ENCODE measurements around the gene GNPTAB.
"Not testable (repeated sequence)": the region's sequence is repeated elsewhere in the genome, so short reads cannot be mapped to it uniquely, and the experiment has no call there.

GNPTAB gene

GRCh38 chr12:101830367-101831325 is at the start of gene GNPTAB:
TSS of gene GNPTAB (minus strand) at chr12:101830959. CDS start at chr12:101830675, 284 bp downstream.
- ATAC-seq, result peak; percentile 87 to 91

- ATAC-seq, result no peak
Measured at GRCh38 chr12:101878243-101878821, 47.6 kb upstream of the GNPTAB start.

DNA sequence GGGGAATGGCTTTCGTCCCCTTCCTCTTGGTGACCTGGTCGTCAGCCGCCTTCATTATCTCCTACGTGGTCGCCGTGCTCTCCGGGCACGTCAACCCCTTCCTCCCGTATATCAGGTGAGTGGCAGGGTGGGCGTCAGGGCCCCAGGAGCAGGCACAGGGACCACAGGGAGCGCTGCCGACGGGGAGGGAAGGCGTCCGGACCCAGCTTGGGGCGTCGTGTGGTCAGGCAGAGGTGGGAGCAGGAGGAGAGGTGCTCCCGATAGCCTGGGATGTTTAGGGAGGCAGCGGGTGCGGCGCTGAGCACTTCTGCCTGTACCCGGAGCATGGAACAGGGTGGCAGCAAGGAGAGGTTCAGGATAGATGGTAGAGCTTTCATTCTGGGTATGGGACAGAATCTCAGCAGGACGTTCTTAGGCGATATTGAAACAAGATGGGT is 47.1 kb upstream of the GNPTAB start:
- peak in 1 of 2 donors; percentile 1 for ATAC-seq

DNA sequence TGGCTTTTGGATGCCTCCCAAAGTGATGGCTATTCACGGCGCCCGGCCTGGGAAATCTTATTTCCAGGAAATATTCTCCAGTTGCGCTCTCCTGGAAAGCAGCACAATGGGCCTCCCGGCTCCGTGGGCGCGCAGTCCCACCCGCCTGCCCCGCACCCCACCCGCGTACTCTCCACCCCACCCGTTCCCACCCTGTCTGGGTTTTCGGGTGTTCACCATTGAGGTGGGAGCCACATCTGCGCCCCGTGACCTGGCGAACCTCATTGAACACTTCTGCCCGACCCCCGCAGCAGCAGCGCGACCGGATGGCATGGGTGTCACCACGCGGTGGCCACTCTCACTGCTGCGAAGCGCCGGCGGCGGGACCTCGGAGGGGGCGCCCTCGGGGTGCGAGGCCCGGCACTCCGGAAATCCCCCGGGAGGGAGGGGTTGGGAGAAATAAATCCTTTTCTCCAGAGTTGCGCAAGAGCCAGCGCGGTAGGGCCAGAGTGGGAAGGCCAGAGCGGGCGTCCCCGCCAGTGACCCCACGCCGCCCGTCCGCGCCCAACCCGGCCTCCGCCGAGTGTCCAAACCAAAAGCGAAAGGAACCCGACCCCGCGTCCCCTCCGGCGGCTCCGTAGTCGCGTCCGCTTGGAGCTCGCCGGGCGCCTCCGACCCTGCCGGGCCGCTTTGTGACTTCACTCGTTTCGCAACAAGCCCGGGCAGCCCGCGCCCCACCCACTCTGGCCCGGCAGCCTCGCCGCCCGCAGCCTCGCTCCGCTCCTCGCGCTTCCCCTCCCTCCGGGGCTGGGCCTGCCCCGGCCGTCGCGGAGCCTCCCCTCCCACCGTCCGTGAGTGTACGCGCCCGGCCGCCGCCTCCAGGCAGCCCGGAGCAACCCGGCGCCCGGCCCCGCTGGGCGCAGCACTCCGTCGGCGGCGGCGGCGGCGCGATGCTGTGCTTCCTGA is 46.4 kb upstream of the GNPTAB start, which contains the start of gene DRAM1:
Gene DRAM1, plus strand, starts transcription at position 720 of the 945 bp plus-strand sequence. Its CDS starts 210 bp downstream, at position 930.
- ATAC-seq, result peak; percentile 88 to 90

GRCh38 chr12:101876322-101876860 is 45.6 kb upstream of the GNPTAB start:
- no peak for ATAC-seq

GRCh38 chr12:101875162-101875561 is 44.4 kb upstream of the GNPTAB start:
- ATAC-seq, result no peak

DNA sequence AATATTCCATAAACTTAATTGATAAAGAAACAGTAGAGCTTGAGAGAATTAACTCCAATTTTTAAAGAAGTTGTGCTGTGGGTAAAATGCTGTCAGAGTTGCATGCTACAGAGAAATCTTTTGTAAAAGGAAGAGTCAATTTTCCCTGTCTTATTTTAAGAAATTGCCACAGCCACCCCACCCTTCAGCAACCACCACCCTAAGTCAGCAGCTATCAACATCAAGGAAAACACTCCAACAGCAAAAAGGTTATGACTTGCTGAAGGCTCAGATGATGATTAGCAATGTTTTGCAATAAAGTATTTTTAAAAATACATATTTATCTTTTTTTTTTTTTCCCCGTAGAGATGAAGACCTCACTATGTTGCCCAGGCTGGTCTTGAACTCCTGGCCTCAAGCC is 40.2 kb upstream of the GNPTAB start:
- no peak for ATAC-seq

DNA sequence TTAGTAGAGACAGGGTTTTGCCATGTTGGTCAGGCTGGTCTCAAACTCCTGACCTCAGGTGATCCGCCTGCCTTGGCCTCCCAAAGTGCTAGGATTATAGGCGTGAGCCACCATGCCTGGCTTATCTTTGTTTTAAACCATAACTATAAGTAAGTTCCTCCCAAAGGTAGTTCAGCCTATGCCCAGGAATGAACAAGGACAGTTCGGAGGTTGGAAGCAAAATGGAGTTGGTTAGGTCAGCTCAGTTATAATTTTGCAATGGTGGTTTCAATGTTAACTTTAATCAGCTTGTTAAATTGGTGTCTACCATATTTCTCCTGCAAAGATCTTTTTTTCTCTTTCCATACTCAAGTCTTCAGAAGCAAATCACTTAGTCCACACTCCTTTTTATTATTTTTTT is 36.9 kb upstream of the GNPTAB start:
- ATAC-seq, result not testable (repeated sequence)

DNA sequence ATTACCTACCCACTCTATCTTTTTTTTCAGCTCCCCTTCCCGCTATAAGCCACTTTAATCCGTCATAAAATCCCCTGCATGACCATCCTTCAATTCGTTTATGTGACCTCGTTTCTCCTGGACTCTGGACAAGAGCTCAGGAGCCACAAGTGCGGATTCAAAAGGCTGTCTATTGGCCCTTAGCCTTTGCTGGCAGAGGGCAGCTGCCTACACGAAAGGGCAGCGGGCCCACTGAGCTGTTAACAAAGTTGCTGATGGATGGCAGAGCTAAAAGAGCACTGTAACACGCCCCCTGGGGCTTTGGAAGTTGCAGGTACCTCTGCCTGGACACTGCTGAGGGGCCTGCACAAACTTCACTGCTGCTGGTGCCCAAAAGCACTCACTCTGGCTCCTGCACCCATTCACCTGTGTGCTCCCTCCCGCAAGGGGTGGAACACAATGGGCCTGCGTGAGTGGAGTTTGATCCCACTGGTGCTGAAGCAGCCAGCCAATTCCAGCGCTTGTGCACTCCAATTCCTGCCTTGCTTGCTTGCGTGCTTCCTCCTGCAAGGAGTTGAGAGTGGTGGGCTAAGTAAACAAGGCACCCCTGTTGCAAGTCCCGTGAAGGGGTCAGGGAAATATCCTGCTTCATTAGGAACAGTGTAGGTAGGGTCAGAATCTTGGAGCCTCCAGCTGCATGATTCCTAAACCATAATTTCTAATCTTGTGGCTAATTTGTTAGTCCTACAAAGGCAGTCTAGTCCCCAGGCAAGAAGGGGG is 36.0 kb upstream of the GNPTAB start:
- no peak for ATAC-seq

GRCh38 chr12:101863981-101864380 is 33.2 kb upstream of the GNPTAB start:
- no peak for ATAC-seq

- ATAC-seq, result no peak
Measured at GRCh38 chr12:101862245-101862644, 31.5 kb upstream of the GNPTAB start.

- ATAC-seq, result not testable (repeated sequence)
Measured at GRCh38 chr12:101861688-101862087, 30.9 kb upstream of the GNPTAB start.

- peak; percentile 47 to 57 for ATAC-seq
Measured at GRCh38 chr12:101859664-101860607, 29.2 kb upstream of the GNPTAB start.

DNA sequence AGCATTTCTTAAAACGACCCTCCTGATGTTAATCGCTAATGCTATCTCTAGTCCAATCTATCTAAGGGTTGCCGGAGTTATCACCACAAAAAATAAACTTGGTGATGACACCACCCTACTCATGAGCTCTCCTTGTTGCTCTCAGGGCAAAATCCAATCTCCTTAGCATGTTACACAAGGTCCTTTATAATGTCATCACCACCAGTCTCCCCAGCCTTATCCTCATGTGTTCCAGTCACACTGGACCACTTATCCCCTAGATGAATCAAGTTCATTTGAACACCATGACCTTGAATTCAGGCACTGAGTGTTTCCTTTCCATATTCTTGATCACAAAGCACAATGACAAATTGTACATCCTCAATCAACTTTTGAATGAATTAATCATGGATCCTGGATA is 27.6 kb upstream of the GNPTAB start:
- no peak for ATAC-seq

GRCh38 chr12:101857043-101857558 is 26.3 kb upstream of the GNPTAB start:
- peak; percentile 41 to 50 for ATAC-seq

DNA sequence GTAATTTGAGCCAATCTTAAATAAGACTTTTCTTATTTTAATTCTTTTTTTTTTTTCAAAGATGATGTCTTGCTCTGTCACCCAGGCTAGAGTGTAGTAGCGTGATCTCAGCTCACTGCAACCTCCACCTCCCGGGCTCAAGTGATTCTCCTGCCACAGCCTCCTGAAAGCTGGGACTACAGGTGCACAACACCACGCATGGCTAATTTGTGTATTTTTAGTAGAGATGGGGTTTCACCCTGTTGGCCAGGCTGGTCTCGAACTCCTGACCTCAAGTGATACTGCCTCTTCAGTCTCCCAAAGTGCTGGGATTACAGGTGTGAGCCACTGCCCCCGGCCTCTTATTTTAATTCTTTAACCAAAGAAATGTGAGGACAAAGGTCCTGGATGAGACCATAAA is 25.9 kb upstream of the GNPTAB start:
- not testable (repeated sequence) for ATAC-seq

- no peak for ATAC-seq
Measured at GRCh38 chr12:101855976-101856375, 25.2 kb upstream of the GNPTAB start.

- ATAC-seq, result no peak
Measured at GRCh38 chr12:101855364-101855884, 24.7 kb upstream of the GNPTAB start.

GRCh38 chr12:101854747-101855146 is 24.0 kb upstream of the GNPTAB start:
- peak; percentile 25 to 36 for ATAC-seq

DNA sequence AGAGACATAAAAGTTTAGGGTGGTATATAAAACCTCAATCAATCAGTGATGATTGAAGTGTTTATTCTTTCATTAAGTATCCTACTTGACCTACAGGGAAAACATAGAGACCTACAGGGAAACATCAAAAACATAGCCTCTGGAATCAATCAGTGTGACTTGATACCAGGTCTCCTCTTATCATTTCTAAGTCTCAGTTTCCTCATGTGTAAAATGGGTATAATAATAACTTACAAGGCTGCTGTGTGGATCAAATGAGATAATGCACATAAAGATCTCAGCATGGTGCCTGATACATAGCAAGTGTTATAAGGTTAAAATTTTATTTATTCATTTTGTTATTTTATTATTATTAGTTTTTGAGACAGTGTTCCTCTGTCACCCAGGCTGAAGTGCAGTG is 22.2 kb upstream of the GNPTAB start:
- no peak for ATAC-seq
